Stimulated activated CD4-positive, alpha-beta T cell treated with anti-CD3 and anti-CD28 coated beads, Interleukin-1b, Interleukin-23, amount 100 ng/mL, for 4 hours (primary cell): ENCODE data around the gene C10orf143.
"Not testable (repeated sequence)": the region's sequence is repeated elsewhere in the genome, so short reads cannot be mapped to it uniquely, and the experiment has no call there.

Experiments used
- DNase-seq, 2 donors: peaks; one replicate each; pipeline ENCODE4 v3.0.0-alpha.2; 2020; ENCODE audit warnings: low read depth in 2 of 2

C10orf143 gene

GRCh38 chr10:130111852-130112180 is 1.2 kb upstream of the C10orf143 start:
- no peak for DNase-seq

GRCh38 chr10:130111113-130111851 is 652 bp upstream of the C10orf143 start:
- DNase-seq, result peak; percentile 83 to 89

- peak; percentile 41 to 75 for DNase-seq
Observed at GRCh38 chr10:130109796-130110245, 809 bp downstream of the C10orf143 start.

- DNase-seq, result no peak
Observed at GRCh38 chr10:130108934-130109604, 1.6 kb downstream of the C10orf143 start.

GRCh38 chr10:130108146-130108545 is 2.5 kb downstream of the C10orf143 start:
- not testable (repeated sequence) for DNase-seq

- DNase-seq, result no peak
Observed at GRCh38 chr10:130105724-130106123, 4.9 kb downstream of the C10orf143 start.

- DNase-seq, result no peak
Observed at GRCh38 chr10:130099344-130099743, 11.3 kb downstream of the C10orf143 start.

GRCh38 chr10:130090565-130090964 is 20.1 kb downstream of the C10orf143 start:
- not testable (repeated sequence) for DNase-seq

- no peak for DNase-seq
Observed at GRCh38 chr10:130080461-130080814, 30.2 kb downstream of the C10orf143 start.

- no peak for DNase-seq
Observed at GRCh38 chr10:130079614-130080460, 30.8 kb downstream of the C10orf143 start.

GRCh38 chr10:130078120-130078519 is 32.5 kb downstream of the C10orf143 start:
- no peak for DNase-seq

GRCh38 chr10:130076681-130077080 is 33.9 kb downstream of the C10orf143 start:
- no peak for DNase-seq

- no peak for DNase-seq
Observed at GRCh38 chr10:130074639-130075038, 36.0 kb downstream of the C10orf143 start.

- no peak for DNase-seq
Observed at GRCh38 chr10:130073912-130074311, 36.7 kb downstream of the C10orf143 start.

- no peak for DNase-seq
Observed at GRCh38 chr10:130072247-130072646, 38.4 kb downstream of the C10orf143 start.

GRCh38 chr10:130067893-130068292 is 42.7 kb downstream of the C10orf143 start:
- DNase-seq, result no peak

GRCh38 chr10:130066743-130067142 is 43.9 kb downstream of the C10orf143 start:
- no peak for DNase-seq

GRCh38 chr10:130065251-130065650 is 45.4 kb downstream of the C10orf143 start:
- no peak for DNase-seq

GRCh38 chr10:130064783-130065182 is 45.8 kb downstream of the C10orf143 start:
- no peak for DNase-seq

GRCh38 chr10:130062976-130063375 is 47.7 kb downstream of the C10orf143 start:
- no peak for DNase-seq

- no peak for DNase-seq
Observed at GRCh38 chr10:130062201-130062600, 48.4 kb downstream of the C10orf143 start.

GRCh38 chr10:130061760-130062159 is 48.9 kb downstream of the C10orf143 start:
- DNase-seq, result no peak
